H1 (cell line): ENCODE data around the gene BCL2L12. TPM values are rescaled to one million over a fixed set of nuclear protein-coding genes. Genes with fewer than 3 reads are reported as not detected.

Experiments used
- CTCF ChIA-PET: fragments of 300-600 bp; sonication (Branson Sonifier 250); formaldehyde crosslinking; loops from one replicate; lab custom pipeline; 2021; ENCODE audit not compliant: partially characterized antibody; lab: Charles Lee
- POLR2A ChIA-PET: fragments of 300-600 bp; sonication (Branson Sonifier 250); formaldehyde crosslinking; loops from one replicate; lab custom pipeline; 2021; ENCODE audit warnings: inconsistent platforms; ENCODE audit not compliant: partially characterized antibody; lab: Charles Lee
- DNase-seq, 2 experiments: peaks; one replicate each; pipeline versions ENCODE4 v3.0.0 to v3.0.0-alpha.2; 2010 to 2022; ENCODE audit warnings: low spot score in 2 of 2, low read depth in 1 of 2, mixed read lengths in 1 of 2
- FAIRE-seq: peaks from 2 replicates; lab custom pipeline; 2011; peaks lifted over from hg19 to GRCh38; lab: Jason Lieb, UNC
- H2AFZ ChIP-seq: 2 replicates; pipeline ENCODE4 v1.8.1; 2012; ENCODE audit warnings: low read length, inconsistent platforms
- H2AK5ac ChIP-seq: 2 replicates; pipeline ENCODE4 v1.6.1; 2013; ENCODE audit warnings: low read depth, low read length
- H2BK120ac ChIP-seq: replicated peaks from 2 replicates; pipeline ENCODE3; 2013; ENCODE audit warnings: low read depth, low read length, inconsistent platforms
- H2BK12ac ChIP-seq: 2 replicates; pipeline ENCODE4 v1.6.1; 2013; ENCODE audit warnings: low read depth, low read length
- H2BK15ac ChIP-seq: 2 replicates; pipeline ENCODE4 v1.6.1; 2013; ENCODE audit warnings: low read length
- H2BK20ac ChIP-seq: 2 replicates; pipeline ENCODE4 v1.6.1; 2013; ENCODE audit warnings: low read length
- H2BK5ac ChIP-seq: 2 replicates; pipeline ENCODE4 v1.6.1; 2013; ENCODE audit warnings: low read depth, low read length
- H3K14ac ChIP-seq: 2 replicates; pipeline ENCODE4 v1.6.1; 2013; ENCODE audit warnings: inconsistent platforms; ENCODE audit not compliant: insufficient read length
- H3K18ac ChIP-seq: 2 replicates; pipeline ENCODE4 v1.6.1; 2013; ENCODE audit warnings: low read length; ENCODE audit errors: extremely low read depth
- H3K23ac ChIP-seq: 2 replicates; pipeline ENCODE4 v1.6.1; 2013; ENCODE audit warnings: inconsistent platforms; ENCODE audit not compliant: insufficient read length
- H3K23me2 ChIP-seq: 2 replicates; pipeline ENCODE4 v1.6.1; 2013; ENCODE audit warnings: low read depth, low read length
- H3K27ac ChIP-seq: 2 replicates; pipeline ENCODE4 v1.6.1; 2011; ENCODE audit warnings: low read depth, low read length, inconsistent platforms
- H3K27me3 ChIP-seq, 4 experiments: replicated peaks in 1 of 4; 1 replicate in 1 of 4; 2 replicates in 3 of 4; pipeline versions ENCODE4 v1.6.1 to v1.8.1; 2011 to 2013; ENCODE audit warnings: low read length in 3 of 4, mild to moderate bottlenecking in 3 of 4, inconsistent platforms in 2 of 4, mixed read lengths in 2 of 4, moderate library complexity in 1 of 4; ENCODE audit not compliant: control insufficient read depth in 3 of 4, insufficient read depth in 3 of 4; ENCODE audit errors: extremely low read depth in 1 of 4
- H3K36me3 ChIP-seq, 4 experiments: 2 replicates each; pipeline versions ENCODE4 v1.6.1 to v1.8.1; 2011 to 2013; ENCODE audit warnings: mild to moderate bottlenecking in 4 of 4, low read length in 3 of 4, moderate library complexity in 2 of 4, control low read depth in 1 of 4, inconsistent platforms in 1 of 4; ENCODE audit not compliant: insufficient read depth in 4 of 4, control insufficient read depth in 2 of 4
- H3K4ac ChIP-seq: replicated peaks from 2 replicates; pipeline ENCODE3; 2013; ENCODE audit warnings: low read length, low read depth, mixed read lengths, inconsistent platforms; ENCODE audit not compliant: insufficient read length
- H3K4me1 ChIP-seq, 4 experiments: replicated peaks in 1 of 4; 1 replicate in 1 of 4; 2 replicates in 3 of 4; pipeline versions ENCODE4 v1.6.1 to v1.8.1; 2011 to 2013; ENCODE audit warnings: low read length in 3 of 4, inconsistent platforms in 2 of 4, mixed read lengths in 1 of 4; ENCODE audit not compliant: insufficient read depth in 4 of 4, control insufficient read depth in 3 of 4
- H3K4me2 ChIP-seq, 2 experiments: 2 replicates each; pipeline versions ENCODE4 v1.6.1 to v1.8.1; 2011 to 2013; ENCODE audit warnings: low read depth in 2 of 2, low read length in 2 of 2, control low read depth in 1 of 2, inconsistent platforms in 1 of 2, mild to moderate bottlenecking in 1 of 2; ENCODE audit not compliant: insufficient read depth in 1 of 2
- H3K4me3 ChIP-seq, 4 experiments: fragments of 200-600, 300-600 bp in 1 of 4; sonication (generic), shearing (Covaris generic), sonication (Bioruptor Twin) in 1 of 4; 2 replicates each; pipeline versions ENCODE4 v1.5.1 to v1.8.1; 2011 to 2016; ENCODE audit warnings: low read length in 4 of 4, low read depth in 3 of 4, control low read depth in 2 of 4, inconsistent platforms in 2 of 4, mild to moderate bottlenecking in 2 of 4, mixed read lengths in 1 of 4, moderate library complexity in 1 of 4; ENCODE audit not compliant: insufficient read depth in 2 of 4; ENCODE audit errors: extremely low read depth in 1 of 4
- H3K56ac ChIP-seq: replicated peaks from 2 replicates; pipeline ENCODE3; 2013; ENCODE audit warnings: low read depth, mild to moderate bottlenecking, mixed read lengths, low read length, inconsistent platforms; ENCODE audit not compliant: insufficient read length
- H3K79me1 ChIP-seq: 2 replicates; pipeline ENCODE4 v1.6.1; 2013; ENCODE audit warnings: low read depth, low read length, control low read depth
- H3K79me2 ChIP-seq, 2 experiments: 2 replicates each; pipeline versions ENCODE4 v1.6.1 to v1.8.1; 2012 to 2013; ENCODE audit warnings: low read length in 2 of 2, mild to moderate bottlenecking in 2 of 2, inconsistent platforms in 1 of 2; ENCODE audit not compliant: insufficient read depth in 2 of 2, control insufficient read depth in 1 of 2
- H3K9ac ChIP-seq, 4 experiments: replicated peaks in 1 of 4; 1 replicate in 1 of 4; 2 replicates in 3 of 4; pipeline versions ENCODE4 v1.6.1 to v1.8.1; 2011 to 2013; ENCODE audit warnings: low read depth in 3 of 4, low read length in 3 of 4, control low read depth in 2 of 4, mild to moderate bottlenecking in 2 of 4, moderate library complexity in 2 of 4, inconsistent platforms in 1 of 4; ENCODE audit errors: extremely low read depth in 1 of 4
- H3K9me3 ChIP-seq, 2 experiments: 2 replicates each; pipeline versions ENCODE4 v1.6.1 to v1.8.1; 2012 to 2013; ENCODE audit warnings: mild to moderate bottlenecking in 2 of 2, moderate library complexity in 2 of 2, control low read depth in 1 of 2, inconsistent platforms in 1 of 2, low read depth in 1 of 2, low read length in 1 of 2, mixed read lengths in 1 of 2; ENCODE audit not compliant: insufficient read depth in 2 of 2
- H4K20me1 ChIP-seq, 2 experiments: replicated peaks in 1 of 2; 2 replicates each; pipeline versions ENCODE3 to v1.8.1; 2011 to 2013; ENCODE audit warnings: inconsistent platforms in 2 of 2, low read length in 2 of 2, mild to moderate bottlenecking in 1 of 2; ENCODE audit not compliant: insufficient read depth in 2 of 2, control insufficient read depth in 1 of 2
- H4K5ac ChIP-seq: 2 replicates; pipeline ENCODE4 v1.6.1; 2013; ENCODE audit warnings: low read length, low read depth, mixed read lengths, inconsistent platforms; ENCODE audit not compliant: insufficient read length
- H4K8ac ChIP-seq: 2 replicates; pipeline ENCODE4 v1.8.0; 2013; ENCODE audit warnings: mild to moderate bottlenecking, moderate library complexity, low read length, inconsistent platforms; ENCODE audit not compliant: insufficient read depth; ENCODE audit errors: extremely low read depth
- H4K91ac ChIP-seq: replicated peaks from 2 replicates; pipeline ENCODE3; 2013; ENCODE audit warnings: low read length, mixed read lengths, inconsistent platforms; ENCODE audit not compliant: insufficient read length
- EGR1 ChIP-seq: IDR thresholded peaks from 2 replicates; pipeline ENCODE4 v1.6.1; 2011; ENCODE audit warnings: low read depth, low read length, borderline replicate concordance
- WGBS, 2 experiments: shearing (Covaris generic) in 1 of 2; methylation state at CpG; one replicate each; pipeline versions ENCODE4 v1.1.6 to v1.1.7; 2013 to 2015; ENCODE audit warnings: low lambda C conversion rate in 2 of 2, mixed read lengths in 2 of 2, inconsistent platforms in 1 of 2, low coverage in 1 of 2, missing lambda C conversion rate in 1 of 2; ENCODE audit not compliant: insufficient replicate concordance in 2 of 2, insufficient coverage in 1 of 2, insufficient read length in 1 of 2; ENCODE audit errors: extremely low coverage in 1 of 2, missing lambda C conversion rate in 1 of 2; 5-methylcytosine and 5-hydroxymethylcytosine counted together
- polyA plus RNA-seq, 7 experiments: library from polyadenylated mRNA; depleted of rRNA in 3 of 7; stranded (reverse) in 5 of 7; unstranded in 2 of 7; fragments of >200 nt in 5 of 7; fragments of 200-250 nt in 2 of 7; gene quantifications; 1 replicate in 5 of 7; 2 replicates in 1 of 7; 4 replicates in 1 of 7; pipeline versions ENCODE4 v1.2.1 to v1.2.3, GENCODE V29; 2011 to 2013; ENCODE audit warnings: missing spikeins in 2 of 7, mixed read lengths in 2 of 7
- total RNA-seq: library from RNA; stranded (reverse); fragmentation: NEBNext Ultra II Directional; extraction: Animal tissue kit (Norgen Biotek cat#: 25700); gene quantifications from 2 replicates; pipeline ENCODE4 v1.2.1, GENCODE V29; 2021

BCL2L12 gene
- total and polyA plus RNA-seq, 2 of the 8 experiments (the other 6 are each of a cell fraction or from before 2014, with no cell fraction given): 126 to 209 TPM

DNA sequence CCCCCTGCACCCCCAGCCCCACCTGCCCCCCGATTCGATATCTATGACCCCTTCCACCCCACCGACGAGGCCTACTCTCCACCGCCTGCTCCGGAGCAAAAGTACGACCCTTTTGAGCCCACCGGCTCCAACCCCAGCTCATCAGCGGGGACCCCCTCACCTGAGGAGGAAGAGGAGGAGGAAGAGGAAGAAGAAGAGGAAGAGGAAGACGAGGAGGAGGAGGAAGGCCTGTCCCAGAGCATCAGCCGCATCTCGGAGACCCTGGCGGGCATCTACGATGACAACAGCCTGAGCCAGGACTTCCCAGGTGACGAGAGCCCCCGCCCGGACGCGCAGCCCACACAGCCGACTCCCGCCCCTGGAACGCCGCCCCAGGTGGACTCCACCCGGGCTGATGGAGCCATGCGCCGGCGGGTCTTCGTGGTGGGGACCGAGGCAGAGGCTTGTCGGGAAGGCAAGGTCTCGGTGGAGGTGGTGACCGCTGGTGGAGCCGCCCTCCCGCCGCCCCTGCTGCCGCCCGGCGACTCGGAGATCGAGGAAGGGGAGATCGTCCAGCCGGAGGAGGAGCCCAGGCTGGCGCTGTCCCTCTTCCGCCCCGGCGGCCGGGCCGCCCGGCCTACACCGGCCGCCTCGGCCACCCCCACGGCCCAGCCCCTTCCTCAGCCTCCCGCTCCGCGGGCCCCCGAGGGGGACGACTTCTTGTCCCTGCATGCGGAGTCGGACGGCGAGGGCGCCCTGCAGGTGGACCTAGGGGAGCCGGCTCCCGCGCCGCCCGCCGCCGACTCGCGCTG lies 14.5 kb upstream of the BCL2L12 start:
- peaks cover 0 to 3% of the 10 kb centered on the region in 2 experiments; a peak in 1 of 4 replicates for H3K79me2 ChIP-seq
- TF ChIP-seq EGR1: no peak

More for the DNA sequence above, 14.5 kb upstream of the BCL2L12 start:
- no peak overlapping the region for H2AFZ ChIP-seq
- no peak overlapping the region for H2BK12ac ChIP-seq
- no peak overlapping the region for H4K5ac ChIP-seq
- no peak overlapping the region for H3K27ac ChIP-seq
- no peak overlapping the region for H3K4ac ChIP-seq
- no peak overlapping the region for H4K91ac ChIP-seq
- DNase-seq: no peak
- H3K4me3 ChIP-seq: no peak overlapping the region
- no peak overlapping the region for H2BK20ac ChIP-seq
- H3K4me1 ChIP-seq: peaks cover 0 to 3% (median under 1%) of the 10 kb centered on the region in 4 experiments; a peak in 2 of 7 replicates
- H3K36me3 ChIP-seq: peaks cover 13 to 70% (median 44%) of the 10 kb centered on the region in 4 experiments; a peak in 7 of 8 replicates
- H2BK15ac ChIP-seq: no peak overlapping the region
- H3K14ac ChIP-seq: no peak overlapping the region
- POLR2A ChIA-PET: interaction anchor here (0.6 to 14.1 kb wide), 2 partner anchors 9 to 51 kb away, joined by 3 to 236 read pairs; partner anchors contain the start of genes BCL2L12 and IRF3
- no peak overlapping the region for H2AK5ac ChIP-seq
- peaks cover 8% of the 10 kb centered on the region for H3K79me1 ChIP-seq
- 97% methylated on average over 22 of the region's 72 CpGs; no CpG with 5 or more reads in 1 of the 2 experiments for WGBS, 2 experiments
- CTCF ChIA-PET: no interaction called here
- no peak overlapping the region for H2BK120ac ChIP-seq
- H3K27me3 ChIP-seq: no peaks in the 10 kb centered on the region
- H3K9ac ChIP-seq: no peak overlapping the region
- no peak overlapping the region for H2BK5ac ChIP-seq
- H3K23ac ChIP-seq: no peak overlapping the region
- H3K18ac ChIP-seq: no peak overlapping the region
- H3K56ac ChIP-seq: no peak overlapping the region
- H3K9me3 ChIP-seq: no peaks in the 10 kb centered on the region
- FAIRE-seq: no peak
- peaks cover 4 to 13% of the 10 kb centered on the region in 2 experiments for H4K20me1 ChIP-seq
- no peak overlapping the region for H3K4me2 ChIP-seq
- H4K8ac ChIP-seq: no peak overlapping the region
- no peaks in the 10 kb centered on the region for H3K23me2 ChIP-seq
